GM21515 (cell line): ENCODE data around the gene MTR.

Experiments used
- ATAC-seq: cut with Tn5 transposase; IDR thresholded peaks from one replicate; pipeline ENCODE4 v1.9.1; 2021; ENCODE audit not compliant: unreplicated experiment

The MTR gene

DNA sequence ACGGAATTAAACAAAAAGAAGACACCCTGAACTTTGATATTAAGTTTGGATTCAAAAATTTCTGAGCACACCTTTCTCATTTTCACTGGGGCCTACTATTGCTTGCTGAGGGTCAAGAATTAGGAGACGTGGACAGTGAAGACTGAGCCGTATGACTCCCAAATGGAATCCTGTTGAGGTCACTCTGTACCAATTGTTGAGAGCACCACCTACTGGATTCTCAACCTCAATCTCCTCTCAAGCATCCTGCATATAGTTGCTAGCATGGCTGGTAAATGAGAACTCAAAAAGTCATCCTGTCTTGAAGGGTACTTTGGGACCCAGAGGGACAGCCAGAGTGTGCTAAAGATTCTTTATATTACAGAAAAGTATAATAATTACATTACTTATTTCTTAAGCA lies 20.2 kb upstream of the MTR start:
- no peak for ATAC-seq

DNA sequence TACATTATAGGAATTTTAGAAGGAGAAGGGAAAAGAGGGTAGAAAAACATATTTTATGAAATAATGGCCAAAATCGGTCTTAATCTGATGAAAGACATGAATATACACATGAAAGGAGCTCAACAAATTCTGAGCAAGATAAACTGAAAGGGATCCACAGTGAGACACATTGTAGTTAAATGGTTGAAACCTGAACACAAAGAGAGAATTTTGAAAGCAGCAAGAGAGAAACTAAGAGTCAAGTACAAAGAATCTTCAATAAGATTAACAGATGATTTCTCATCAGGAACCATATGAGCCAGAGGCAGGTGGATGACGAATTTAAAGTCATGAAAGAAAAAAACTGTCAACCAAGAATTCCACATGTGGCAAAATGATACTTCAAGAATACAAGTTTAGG lies 15.8 kb upstream of the MTR start:
- no peak for ATAC-seq

DNA sequence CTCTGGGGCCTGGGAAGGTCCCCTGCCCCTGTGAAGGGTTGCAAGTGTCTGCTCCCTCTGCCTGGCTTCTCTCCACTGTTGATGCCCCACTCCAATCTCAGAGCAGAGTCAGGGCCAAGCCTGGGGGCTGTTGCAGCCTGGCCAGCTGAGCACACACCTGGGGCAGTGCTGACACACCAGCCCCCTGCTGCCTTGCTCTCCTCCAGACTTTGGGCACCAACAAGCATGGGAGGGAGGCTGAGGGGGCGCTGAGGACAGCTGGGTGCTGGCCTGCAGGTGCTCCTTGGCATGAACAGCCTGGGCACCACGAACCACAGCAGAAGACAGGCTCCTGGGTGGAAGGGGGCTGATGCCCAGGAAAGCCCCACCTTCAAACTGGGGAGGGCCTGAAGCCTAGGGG lies 9.6 kb upstream of the MTR start:
- no peak for ATAC-seq

DNA sequence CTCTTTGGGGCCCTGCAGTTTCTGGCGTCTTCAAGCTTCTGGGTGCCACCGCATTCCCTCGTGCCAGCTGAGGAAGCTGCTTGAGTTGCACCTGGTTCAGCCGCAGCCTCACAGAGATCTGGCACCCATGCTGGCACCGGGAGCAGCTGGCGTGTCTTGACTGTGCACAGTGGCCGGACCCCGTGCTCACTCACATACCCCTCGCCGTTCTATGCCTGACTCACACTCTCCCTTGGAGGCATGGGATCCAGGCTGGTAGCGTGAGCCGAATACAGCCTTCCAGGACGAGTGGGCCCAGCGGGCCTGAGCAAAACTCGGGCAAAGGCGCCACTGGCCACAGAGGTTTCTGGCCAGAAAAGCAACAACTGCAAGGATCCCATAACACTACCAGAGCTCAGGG lies 8.6 kb upstream of the MTR start:
- no peak for ATAC-seq

DNA sequence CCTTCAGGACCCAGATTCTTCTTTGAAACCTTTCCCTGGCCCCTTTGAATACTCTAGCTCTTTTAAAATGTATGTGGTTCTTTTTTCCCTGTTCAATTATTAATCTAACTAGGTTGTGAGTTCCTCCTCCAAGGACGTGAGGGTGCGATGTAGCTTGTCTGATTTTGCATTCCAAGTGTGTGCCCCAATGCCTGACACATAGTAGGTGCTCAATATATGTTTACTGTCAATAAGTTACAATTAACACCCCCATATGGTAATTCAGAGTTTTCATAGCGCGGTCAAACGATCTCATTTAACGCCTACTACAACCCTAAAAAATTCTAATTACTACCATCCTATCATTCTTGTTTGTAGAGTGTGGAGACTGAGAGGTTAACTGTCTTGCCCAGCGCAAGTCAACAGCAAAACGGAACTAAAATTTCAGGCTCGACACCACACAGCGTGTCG lies 482 bp upstream of the MTR start:
- no peak for ATAC-seq

DNA sequence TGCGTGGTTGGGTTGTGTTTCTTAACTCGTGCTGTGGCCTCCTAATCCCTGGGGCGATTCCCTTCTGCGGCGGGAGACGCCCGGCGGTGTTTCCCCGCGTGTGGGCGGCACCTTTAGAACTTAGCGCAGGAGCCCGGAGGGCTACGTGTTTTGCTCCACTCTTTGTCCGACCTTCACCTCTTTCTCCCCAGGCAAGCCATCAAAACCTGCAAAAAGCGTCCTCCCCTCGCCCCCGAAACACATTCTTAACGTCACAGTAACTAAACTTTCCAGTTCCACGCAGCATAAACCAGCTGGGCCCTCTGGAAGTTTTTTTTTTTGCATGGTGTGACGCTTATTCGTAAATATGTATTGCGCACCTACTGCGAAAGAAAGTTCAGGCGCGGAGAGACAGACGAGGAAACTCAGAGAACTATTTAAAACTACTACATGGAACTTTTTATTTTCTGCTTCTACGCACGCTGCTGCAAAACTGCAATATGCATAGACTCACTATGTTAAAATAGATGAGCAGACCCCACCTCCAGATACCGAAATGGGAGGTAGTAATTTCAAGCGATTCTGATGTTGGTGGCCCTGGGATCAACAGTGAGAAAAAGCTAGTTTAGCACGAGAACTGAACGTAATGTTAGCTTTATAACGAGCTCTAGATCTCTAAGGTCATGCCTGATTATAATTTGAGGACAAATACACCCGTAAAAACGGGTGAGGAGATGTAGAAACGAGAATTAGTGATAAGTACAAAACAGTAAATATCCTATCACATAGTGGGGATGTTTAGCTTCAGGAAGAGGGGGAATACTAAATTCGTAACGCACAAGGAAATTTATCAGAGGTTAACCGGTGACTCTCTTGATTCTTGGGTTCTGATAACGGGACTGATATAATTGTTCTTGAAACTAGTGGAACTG lies 920 bp downstream of the MTR start:
- ATAC-seq, result peak; percentile 39

DNA sequence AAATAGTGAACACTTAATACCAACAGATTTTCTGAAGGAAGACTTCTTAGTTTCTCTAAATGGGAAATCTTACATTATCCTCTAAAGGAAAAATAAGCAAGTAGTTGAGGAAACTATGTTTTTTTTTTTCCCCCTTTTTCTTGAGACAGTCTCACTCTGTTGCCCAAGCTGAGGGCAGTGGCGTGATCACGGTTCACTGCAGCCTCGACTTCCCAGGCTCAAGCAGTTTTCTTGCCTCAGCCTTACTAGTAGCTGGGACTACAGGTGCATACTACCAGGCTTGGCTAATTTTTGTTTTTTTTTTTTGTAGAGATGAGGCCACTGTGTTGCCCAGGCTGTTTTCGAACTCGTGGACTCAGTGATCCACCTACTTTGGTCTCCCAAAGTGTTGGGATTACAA lies 3.9 kb downstream of the MTR start:
- no peak for ATAC-seq

DNA sequence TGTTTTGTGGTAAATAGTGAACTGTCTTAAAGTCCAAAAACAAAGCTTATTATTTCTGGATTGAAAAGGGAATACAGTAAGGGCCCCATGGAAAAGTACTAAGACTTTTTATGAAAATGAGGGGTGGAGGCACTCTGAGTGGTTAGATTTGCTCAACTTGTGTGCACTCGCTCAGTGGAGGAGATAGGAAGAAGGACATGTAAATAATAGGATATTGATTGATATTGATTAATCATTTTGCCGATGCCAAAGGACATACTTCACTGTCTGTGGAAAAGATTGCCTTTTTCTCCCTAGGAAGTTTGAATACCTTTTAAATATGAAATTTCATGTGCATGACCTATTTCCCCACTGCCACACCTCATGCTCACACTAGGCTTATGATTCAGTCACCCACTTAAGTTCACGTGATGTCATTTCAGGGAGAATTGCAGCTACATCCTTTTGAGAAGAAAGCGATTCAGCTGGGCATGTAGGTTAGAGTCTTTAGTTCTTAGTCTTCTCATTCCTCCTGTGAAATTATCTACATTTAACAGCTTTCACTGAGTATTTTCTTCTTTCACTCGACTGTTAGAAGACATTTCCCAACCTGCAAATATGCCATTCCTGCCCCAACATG lies 5.0 kb downstream of the MTR start:
- no peak for ATAC-seq

DNA sequence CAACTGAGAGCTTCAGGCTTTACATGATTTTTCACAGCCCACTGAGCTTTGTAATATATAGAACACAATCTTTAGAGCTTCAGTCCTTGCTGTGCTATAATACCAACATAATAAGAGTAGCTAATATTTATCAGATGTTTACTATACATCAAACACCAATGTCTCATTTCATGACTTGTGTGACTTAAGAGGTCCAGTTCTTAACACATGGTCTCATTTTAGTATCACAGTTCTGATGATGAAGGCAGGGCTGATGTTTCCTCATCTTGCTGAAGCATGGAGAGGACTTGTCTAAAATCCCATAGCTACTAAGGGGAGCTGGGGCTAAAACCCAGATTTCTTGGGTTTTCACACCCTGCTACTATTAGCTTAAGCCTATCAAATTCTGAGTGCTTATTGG lies 5.5 kb downstream of the MTR start:
- ATAC-seq, result no peak

DNA sequence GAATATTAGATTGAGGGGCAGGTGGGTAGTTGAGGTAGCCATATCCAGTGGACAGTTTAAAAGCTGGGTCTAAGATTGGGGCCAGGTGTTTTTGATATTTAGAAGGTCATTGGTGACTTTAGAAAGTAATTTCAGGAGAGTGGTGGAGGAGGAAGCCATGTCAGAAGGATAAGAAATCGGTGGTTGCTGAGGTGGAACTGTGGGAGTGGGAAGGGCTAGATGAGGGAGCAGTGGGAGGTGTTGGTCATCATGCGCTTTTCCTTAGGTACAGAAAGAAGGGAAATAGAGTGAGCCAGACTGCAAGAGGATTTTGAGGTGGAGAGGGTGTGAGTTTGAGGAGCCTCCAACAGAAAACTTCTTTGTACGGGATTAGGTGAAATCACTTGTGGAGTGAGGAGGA lies 7.2 kb downstream of the MTR start:
- no peak for ATAC-seq

DNA sequence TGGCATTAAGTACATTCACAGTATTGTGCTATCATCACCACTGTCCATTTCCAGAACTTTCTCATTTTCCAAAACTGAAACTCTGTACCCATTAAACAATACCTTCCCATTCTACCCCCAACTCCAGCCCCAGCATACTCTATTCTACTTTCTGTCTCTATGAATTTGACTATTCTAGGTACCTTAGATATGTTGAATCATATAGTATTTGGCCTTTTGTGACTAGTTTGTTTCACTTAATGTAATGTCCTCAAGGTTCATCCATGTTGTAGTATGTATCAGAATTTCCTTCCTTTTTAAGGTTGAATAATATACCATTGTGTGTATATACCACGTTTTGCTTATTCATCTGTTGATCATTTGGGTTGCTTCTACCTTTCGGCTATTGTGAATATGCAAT lies 11.5 kb downstream of the MTR start:
- ATAC-seq, result no peak

DNA sequence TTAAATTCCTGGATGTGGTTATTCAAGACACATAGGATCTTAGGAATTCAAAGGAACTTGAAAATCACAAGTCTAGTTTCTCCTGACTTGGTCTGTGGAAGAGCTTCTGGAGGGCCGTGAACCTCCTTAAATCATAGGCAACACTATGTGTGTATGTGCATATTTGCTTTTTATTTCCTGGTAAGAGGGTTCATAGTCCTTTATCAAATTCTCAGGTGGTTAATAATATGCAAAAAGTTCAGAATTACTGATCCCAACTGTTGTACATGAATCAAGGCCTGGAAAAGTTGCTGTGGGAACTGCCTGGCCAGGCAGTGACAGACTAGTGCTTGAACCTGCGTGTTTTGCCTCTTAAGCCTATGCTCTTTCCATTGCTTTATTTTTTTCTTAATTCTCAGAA lies 12.9 kb downstream of the MTR start:
- no peak for ATAC-seq

DNA sequence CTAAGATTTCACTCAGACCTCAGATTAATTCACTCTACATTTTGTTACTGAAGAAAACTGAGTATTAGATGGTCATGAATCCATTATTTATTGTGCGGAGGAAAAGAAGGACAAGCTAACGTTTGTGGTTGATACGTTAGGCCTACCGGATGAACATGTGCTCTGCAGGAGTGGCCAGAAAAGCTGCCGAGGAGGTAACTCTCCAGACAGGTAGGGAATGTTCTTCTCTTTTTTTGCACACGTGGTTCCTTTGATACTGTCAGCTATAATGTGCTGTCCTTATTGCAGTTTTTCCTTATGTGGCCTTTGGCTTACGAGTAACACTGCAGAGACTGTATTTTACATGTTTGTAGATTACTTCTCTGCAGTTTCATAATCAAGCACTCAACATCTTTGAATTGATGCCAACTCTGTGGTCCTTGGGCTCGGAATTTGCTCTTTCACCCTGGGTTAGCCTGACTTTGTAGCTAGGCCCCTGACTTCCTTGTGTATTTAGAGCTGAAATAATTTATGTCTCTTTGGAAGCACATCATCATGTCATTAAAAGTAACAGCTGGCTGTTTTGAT lies 13.6 kb downstream of the MTR start:
- no peak for ATAC-seq

DNA sequence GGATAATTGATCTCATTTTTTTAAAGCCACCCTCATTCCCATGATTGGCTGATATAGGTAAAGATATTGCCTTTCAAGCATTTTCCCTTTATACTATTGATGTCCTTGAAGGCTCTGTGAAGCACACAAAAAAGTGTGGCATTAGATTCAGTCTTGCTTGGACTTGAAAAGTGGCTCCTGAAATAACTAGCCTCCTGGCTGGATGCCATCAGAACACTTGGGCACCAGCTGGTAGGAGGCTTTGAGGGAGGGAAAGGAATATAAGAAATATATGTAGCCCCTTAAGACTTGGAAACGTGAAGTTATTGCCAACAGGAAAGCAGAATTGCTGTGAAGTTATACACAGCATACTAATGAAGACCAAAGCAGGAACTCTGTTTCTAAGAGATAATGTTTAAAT lies 14.1 kb downstream of the MTR start:
- no peak for ATAC-seq

DNA sequence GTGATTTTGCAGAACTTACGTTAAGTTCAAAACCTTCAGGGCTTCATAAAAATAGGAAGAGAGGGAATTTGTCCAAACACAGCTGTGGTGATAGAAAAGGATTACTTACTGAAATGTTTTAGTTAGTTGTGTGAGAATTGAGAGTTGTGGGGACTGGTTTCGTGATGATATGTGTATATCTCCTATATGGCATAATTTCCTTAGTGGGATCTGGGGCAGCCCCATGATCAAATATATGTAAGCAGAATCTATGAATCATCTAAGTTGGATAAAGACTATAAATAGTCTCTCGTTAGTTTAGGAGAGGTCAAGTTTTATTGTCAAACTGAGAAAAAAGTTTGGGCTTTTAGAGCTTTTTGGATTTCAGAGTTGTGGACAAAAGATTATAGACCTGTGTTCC lies 14.9 kb downstream of the MTR start:
- ATAC-seq, result no peak

DNA sequence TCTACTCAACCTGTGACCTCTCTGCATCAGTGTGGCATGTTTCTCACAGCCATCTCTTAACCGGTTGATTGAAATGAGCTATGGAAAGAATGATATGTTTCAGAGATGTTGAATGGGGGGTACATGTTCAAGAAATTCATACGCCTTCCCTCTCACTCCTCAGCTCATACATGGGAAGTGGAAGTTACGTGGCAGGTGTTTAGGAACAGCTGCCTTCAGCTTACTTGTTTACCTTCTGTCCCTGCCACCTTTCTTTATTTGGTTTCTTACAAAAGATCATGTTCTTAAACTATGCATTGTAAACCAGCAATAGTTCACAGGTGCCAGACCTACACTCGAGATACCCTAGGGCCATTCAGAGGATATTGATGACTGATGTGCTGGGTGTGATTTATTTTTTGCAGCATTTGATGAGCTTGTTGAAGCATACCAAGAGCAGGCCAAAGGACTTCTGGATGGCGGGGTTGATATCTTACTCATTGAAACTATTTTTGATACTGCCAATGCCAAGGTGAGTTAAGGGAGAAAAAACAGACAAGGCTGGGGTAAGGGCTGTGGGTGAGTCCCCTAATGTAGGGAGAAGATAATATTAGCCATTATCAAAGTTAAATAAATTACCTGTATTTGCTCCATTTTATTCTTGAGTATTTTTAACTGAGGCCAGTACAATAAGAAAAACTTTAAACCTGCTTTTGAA lies 17.4 kb downstream of the MTR start:
- ATAC-seq, result no peak

DNA sequence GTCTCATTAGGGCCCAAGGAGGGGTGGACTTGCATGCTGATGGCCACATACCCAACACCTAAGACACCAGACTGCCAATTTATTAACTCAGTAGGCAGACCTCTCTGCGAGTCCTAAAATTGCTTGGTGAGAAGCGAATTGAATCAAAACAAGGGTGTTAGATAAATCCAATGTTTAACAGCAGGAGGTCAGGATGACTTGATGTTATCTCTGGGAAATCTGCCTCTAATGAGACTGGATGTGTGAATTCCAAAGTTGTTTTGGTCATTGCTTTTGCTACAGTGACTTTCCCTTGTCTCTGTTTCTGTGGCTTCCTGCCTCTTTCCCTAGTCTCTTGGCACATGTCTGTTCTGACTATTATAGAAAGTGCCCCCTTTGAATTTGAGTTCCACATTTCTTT lies 20.8 kb downstream of the MTR start:
- no peak for ATAC-seq

DNA sequence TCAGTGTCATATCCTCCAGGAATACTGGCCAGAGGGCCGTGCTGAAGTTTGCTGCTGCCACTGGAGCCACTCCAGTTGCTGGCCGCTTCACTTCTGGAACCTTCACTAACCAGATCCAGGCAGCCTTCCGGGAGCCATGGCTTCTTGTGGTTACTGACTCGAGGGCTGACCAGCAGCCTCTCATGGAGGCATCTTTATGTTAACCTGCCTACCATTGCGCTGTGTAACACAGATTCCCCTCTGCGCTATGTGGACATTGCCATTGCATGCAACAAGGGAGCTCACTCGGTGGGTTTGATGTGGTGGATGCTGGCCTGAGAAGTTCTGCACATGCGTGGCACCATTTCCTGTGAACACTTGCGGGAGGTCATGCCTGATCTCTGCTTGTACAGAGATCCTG lies 24.8 kb downstream of the MTR start:
- no peak for ATAC-seq

DNA sequence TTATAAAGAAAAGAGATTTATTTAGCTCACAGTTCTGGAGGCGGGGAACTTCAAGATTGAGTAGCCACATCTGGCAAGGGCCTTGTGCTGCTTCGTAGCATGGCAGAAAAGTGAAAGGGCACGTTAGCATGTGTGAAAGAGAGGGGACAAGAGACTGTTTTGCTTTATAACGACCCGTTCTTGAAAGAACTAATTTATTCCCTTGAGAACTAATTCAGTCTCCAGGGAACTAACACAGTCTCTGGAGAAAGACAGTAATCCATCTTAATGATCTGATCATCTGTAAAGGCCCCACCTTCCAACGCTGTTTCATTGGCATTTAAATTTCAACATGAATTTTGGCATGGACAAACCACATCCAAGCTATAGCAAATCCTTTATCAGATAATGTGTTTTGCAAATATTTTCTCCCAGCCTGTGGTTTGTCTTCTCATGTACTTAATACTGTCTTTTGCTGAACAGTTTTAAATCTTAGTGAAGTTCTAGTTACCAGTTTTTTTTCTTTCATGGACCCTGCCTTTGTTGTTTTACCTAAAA lies 26.1 kb downstream of the MTR start:
- ATAC-seq, result no peak

DNA sequence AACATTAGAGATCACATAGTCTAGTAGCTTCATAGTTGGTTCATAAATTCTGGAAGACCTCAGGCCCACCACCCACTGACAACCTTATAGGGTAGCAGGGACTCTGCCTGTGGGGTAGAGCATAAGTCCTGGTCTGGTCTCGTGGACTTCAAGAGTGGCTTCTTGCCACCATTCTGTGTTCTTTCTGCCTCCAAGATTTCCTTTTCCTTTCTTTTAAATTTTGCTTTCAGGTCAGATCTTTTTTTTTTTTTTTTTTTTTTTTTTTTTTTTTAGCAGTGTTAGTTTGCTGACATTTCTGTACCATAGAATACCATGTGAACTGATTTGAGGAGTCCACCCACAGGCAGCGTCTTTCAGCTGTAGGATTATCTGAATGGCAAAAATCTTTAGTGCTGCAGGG lies 28.5 kb downstream of the MTR start:
- ATAC-seq, result no peak

DNA sequence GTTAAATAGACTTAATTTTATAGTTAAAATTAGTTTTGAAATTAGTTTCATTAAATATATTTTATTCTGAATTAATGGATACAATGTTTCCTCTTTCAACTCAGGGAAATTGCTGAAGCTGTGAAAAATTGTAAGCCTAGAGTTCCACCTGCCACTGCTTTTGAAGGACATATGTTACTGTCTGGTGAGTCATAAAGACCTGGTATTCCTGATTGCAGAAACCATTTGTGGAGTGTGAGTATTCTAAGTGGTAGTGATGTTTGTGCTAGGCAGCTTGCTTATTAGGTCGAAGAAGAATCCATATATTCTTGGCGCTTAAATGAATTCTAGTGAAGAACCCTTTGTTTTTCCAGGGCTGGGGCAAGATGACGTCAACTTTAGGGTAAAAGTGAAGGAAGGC lies 34.0 kb downstream of the MTR start:
- ATAC-seq, result no peak
